GM19468 (cell line): ENCODE measurements around the gene CDKN1A.

ENCODE experiments used
- ATAC-seq: cut with Tn5 transposase; IDR thresholded peaks from one replicate; pipeline ENCODE4 v1.9.1; 2021; ENCODE audit warnings: mild to moderate bottlenecking, moderate library complexity, moderate number of reproducible peaks; ENCODE audit not compliant: unreplicated experiment; ENCODE audit errors: extremely low read depth

CDKN1A gene

GRCh38 chr6:36734486-36735060 lies 56.1 kb downstream of the CDKN1A start:
- no peak for ATAC-seq

GRCh38 chr6:36735110-36736071 lies 56.9 kb downstream of the CDKN1A start:
- no peak for ATAC-seq
